Sigmoid colon (tissue), 4 donors: ENCODE measurements around the gene CDO1.
"Not testable (repeated sequence)": the region's sequence is repeated elsewhere in the genome, so short reads cannot be mapped to it uniquely, and the experiment has no call there.

Source experiments
- CTCF ChIP-seq, 4 experiments: fragments of 450-650 bp in 3 of 4; fragments of 200-600 bp in 1 of 4; IDR thresholded peaks; one replicate each; pipeline ENCODE4 v1.5.1; 2016 to 2019; ENCODE audit warnings: antibody characterized with exemption in 4 of 4, mild to moderate bottlenecking in 3 of 4, moderate library complexity in 2 of 4
- POLR2A ChIP-seq, 2 donors: fragments of 450-650 bp; IDR thresholded peaks; one replicate each; pipeline ENCODE4 v1.6.1; 2016; ENCODE audit warnings: antibody characterized with exemption in 2 of 2, mild to moderate bottlenecking in 2 of 2, moderate library complexity in 2 of 2
- POLR2AphosphoS5 ChIP-seq, 4 donors: sonication (generic); formaldehyde crosslinking; IDR thresholded peaks; one replicate each; pipeline ENCODE4 v1.6.1; 2017; ENCODE audit warnings: antibody characterized with exemption in 4 of 4

- not testable (repeated sequence) for TF ChIP-seq POLR2A, CTCF, POLR2AphosphoS5 (IDR thresholded peaks at IDR 0.05)
These were observed 8.4 kb downstream of the CDO1 start for GRCh38 chr5:115808066-115808465.
